D721Med (cell line): ENCODE measurements around the gene TMPRSS9.

ENCODE experiments used
- DNase-seq: peaks from one replicate; pipeline ENCODE4 v3.0.0; 2011; ENCODE audit warnings: low spot score; ENCODE audit not compliant: insufficient read length
- FAIRE-seq: peaks from 2 replicates; lab custom pipeline; 2011; peaks lifted over from hg19 to GRCh38; lab: Jason Lieb, UNC
- CTCF ChIP-seq: IDR thresholded peaks from 2 replicates; pipeline ENCODE4 v1.5.1; 2012; ENCODE audit warnings: mild to moderate bottlenecking, control low read depth; ENCODE audit not compliant: insufficient read depth; ENCODE audit errors: missing control alignments

TMPRSS9 gene

GRCh38 chr19:2429917-2430535, 70.0 kb downstream of the TMPRSS9 start:
- DNase-seq (no peak), FAIRE-seq (no peak)
- TF ChIP-seq CTCF, result no peak

- no peak for DNase-seq
- no peak for FAIRE-seq
- no peak for TF ChIP-seq CTCF
Observed at GRCh38 chr19:2431318-2432055, 71.4 kb downstream of the TMPRSS9 start.

- DNase-seq (no peak), FAIRE-seq (no peak)
- no peak for TF ChIP-seq CTCF
Observed at GRCh38 chr19:2432131-2432848, 72.2 kb downstream of the TMPRSS9 start.

GRCh38 chr19:2433854-2434253, 73.8 kb downstream of the TMPRSS9 start:
- DNase-seq (no peak), FAIRE-seq (no peak)
- no peak for TF ChIP-seq CTCF

- FAIRE-seq, result no peak
- TF ChIP-seq CTCF, result no peak
Observed at GRCh38 chr19:2434267-2434666, 74.2 kb downstream of the TMPRSS9 start.

GRCh38 chr19:2434721-2435265, 74.7 kb downstream of the TMPRSS9 start:
- no peak for DNase-seq
- TF ChIP-seq CTCF, result no peak
- no peak for FAIRE-seq

More at GRCh38 chr19:2434267-2434666, 74.2 kb downstream of the TMPRSS9 start:
- DNase-seq, result no peak
